PFSK-1 (cell line): ENCODE data around the gene ELL. TPM values are rescaled to one million over a fixed set of nuclear protein-coding genes. Genes with fewer than 3 reads are reported as not detected.

Experiments used
- FOXP2 ChIP-seq: optimal IDR thresholded peaks from 2 replicates; pipeline ENCODE3; 2011; ENCODE audit warnings: borderline replicate concordance, control low read depth, inconsistent platforms; ENCODE audit not compliant: insufficient read depth; ENCODE audit errors: extremely low read length, extremely low read depth
- POLR2AphosphoS5 ChIP-seq: IDR thresholded peaks from 2 replicates; pipeline ENCODE4 v1.6.1; 2012; ENCODE audit warnings: low read depth, mild to moderate bottlenecking, control low read depth, low read length, moderate library complexity
- SIN3A ChIP-seq: IDR thresholded peaks from 2 replicates; pipeline ENCODE4 v1.6.1; 2012; ENCODE audit warnings: mild to moderate bottlenecking, low read length, moderate library complexity, borderline replicate concordance; ENCODE audit not compliant: insufficient read depth
- TAF1 ChIP-seq: IDR thresholded peaks from 2 replicates; pipeline ENCODE4 v1.6.1; 2012; ENCODE audit warnings: low read length, control low read depth, borderline replicate concordance; ENCODE audit not compliant: insufficient read depth
- polyA plus RNA-seq: library from polyadenylated mRNA; unstranded; fragments of >200 nt; gene quantifications from one replicate; pipeline ENCODE4 v1.2.1, GENCODE V29; 2012; ENCODE audit warnings: low read depth, missing spikeins; ENCODE audit not compliant: insufficient read length
- TF ChIP-seq, protein P1 (sequence below), 2 experiments: IDR thresholded peaks; 2 replicates each; pipeline versions ENCODE4 v1.6.1 to v1.8.0; 2011 to 2012; ENCODE audit warnings: low read depth in 2 of 2, low read length in 2 of 2, control low read depth in 1 of 2, inconsistent platforms in 1 of 2, mild to moderate bottlenecking in 1 of 2, moderate library complexity in 1 of 2; ENCODE audit not compliant: insufficient read depth in 1 of 2

ELL gene
- 17.3 TPM for polyA plus RNA-seq

- TF ChIP-seq TAF1, result peak; percentile 75; the same call in 1 of the 2 replicates
- TF ChIP-seq FOXP2, result no peak
- peak; percentile 74 for TF ChIP-seq POLR2AphosphoS5
- 0 out of 2 replicates have a peak, but pooled peaks have one; percentile 23 for TF ChIP-seq SIN3A
- TF ChIP-seq, protein P1, sequence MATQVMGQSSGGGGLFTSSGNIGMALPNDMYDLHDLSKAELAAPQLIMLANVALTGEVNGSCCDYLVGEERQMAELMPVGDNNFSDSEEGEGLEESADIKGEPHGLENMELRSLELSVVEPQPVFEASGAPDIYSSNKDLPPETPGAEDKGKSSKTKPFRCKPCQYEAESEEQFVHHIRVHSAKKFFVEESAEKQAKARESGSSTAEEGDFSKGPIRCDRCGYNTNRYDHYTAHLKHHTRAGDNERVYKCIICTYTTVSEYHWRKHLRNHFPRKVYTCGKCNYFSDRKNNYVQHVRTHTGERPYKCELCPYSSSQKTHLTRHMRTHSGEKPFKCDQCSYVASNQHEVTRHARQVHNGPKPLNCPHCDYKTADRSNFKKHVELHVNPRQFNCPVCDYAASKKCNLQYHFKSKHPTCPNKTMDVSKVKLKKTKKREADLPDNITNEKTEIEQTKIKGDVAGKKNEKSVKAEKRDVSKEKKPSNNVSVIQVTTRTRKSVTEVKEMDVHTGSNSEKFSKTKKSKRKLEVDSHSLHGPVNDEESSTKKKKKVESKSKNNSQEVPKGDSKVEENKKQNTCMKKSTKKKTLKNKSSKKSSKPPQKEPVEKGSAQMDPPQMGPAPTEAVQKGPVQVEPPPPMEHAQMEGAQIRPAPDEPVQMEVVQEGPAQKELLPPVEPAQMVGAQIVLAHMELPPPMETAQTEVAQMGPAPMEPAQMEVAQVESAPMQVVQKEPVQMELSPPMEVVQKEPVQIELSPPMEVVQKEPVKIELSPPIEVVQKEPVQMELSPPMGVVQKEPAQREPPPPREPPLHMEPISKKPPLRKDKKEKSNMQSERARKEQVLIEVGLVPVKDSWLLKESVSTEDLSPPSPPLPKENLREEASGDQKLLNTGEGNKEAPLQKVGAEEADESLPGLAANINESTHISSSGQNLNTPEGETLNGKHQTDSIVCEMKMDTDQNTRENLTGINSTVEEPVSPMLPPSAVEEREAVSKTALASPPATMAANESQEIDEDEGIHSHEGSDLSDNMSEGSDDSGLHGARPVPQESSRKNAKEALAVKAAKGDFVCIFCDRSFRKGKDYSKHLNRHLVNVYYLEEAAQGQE (IDR thresholded peaks at IDR 0.05; ENCODE audit: insufficient read depth in 1 of 2, low read depth in 2 of 2, low read length in 2 of 2), result peak in 1 of 2 experiments; percentile 36; a peak in 1 of 4 replicates
Observed at GRCh38 chr19:18521692-18522123, at the start of gene ELL. Gene ELL (minus strand): TSS chr19:18522070. CDS start chr19:18522055, 15 bp downstream.

GRCh38 chr19:18568367-18568766, 46.5 kb upstream of the ELL start:
- TF ChIP-seq FOXP2 (no peak), TAF1 (no peak), POLR2AphosphoS5 (no peak), SIN3A (no peak)
- TF ChIP-seq, protein P1 (IDR thresholded peaks at IDR 0.05; ENCODE audit: insufficient read depth in 1 of 2, low read depth in 2 of 2, low read length in 2 of 2), result no peak

DNA sequence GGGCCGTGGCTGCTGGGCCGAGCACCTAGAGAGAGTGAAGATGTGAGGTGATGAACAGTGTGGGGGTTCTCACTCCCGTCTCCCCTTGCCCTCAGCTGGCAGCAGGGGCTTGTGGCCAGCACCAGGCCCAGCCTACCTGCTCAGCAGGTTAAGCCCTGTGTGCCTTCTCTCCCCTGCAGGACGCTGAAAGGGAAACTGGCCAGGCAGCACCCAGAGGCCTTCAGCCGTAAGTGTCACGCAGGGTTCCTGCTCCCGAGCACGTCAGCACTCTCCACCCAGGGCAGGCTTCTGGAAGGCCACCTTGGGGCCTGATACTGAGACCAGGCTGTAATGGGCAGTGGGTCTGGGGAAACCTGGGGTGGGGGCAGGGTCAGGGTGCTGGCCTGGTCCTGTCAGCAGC, 45.1 kb upstream of the ELL start:
- TF ChIP-seq, protein P1 (IDR thresholded peaks at IDR 0.05; ENCODE audit: insufficient read depth in 1 of 2, low read depth in 2 of 2, low read length in 2 of 2), result no peak
- no peak for TF ChIP-seq FOXP2
- TF ChIP-seq POLR2AphosphoS5, result no peak

DNA sequence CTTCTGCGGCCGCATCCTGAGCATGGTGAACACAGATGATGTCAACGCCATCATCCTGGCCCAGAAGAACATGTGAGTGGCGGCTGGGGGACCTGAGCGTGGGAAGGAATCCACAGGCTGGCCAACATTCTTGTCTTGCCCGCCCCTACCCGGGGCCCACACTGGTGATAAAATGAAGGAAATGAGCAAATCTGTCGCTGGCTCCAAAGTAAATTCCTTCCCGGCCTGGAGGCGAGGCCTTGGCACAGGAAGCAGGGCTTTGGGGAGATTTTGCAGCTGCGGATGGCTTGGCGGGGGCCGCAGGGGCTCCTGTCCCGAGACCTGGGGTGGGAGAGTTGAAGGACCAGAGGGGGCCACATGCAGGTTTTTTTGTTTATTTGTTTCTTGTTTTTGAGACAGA, 40.2 kb upstream of the ELL start:
- TF ChIP-seq, protein P1 (IDR thresholded peaks at IDR 0.05; ENCODE audit: insufficient read depth in 1 of 2, low read depth in 2 of 2, low read length in 2 of 2), result no peak
- TF ChIP-seq SIN3A (no peak), TAF1 (no peak), POLR2AphosphoS5 (no peak), FOXP2 (no peak)

GRCh38 chr19:18559685-18560084, 37.8 kb upstream of the ELL start:
- TF ChIP-seq POLR2AphosphoS5 (no peak), TAF1 (no peak), FOXP2 (no peak), SIN3A (no peak)
- TF ChIP-seq, protein P1 (IDR thresholded peaks at IDR 0.05; ENCODE audit: insufficient read depth in 1 of 2, low read depth in 2 of 2, low read length in 2 of 2), result no peak
